Astrocyte (in vitro differentiated cells and primary cell): ENCODE results near the gene RTTN. TPM values are rescaled to one million over a fixed set of nuclear protein-coding genes. Genes with fewer than 3 reads are reported as not detected.
A peak's percentile ranks its signal among the peaks of the same experiment; 100 is the strongest.
"Not testable (repeated sequence)": the region's sequence is repeated elsewhere in the genome, so short reads cannot be mapped to it uniquely, and the experiment has no call there.

Experiments used
- DNase-seq: peaks from one replicate; pipeline ENCODE4 v3.0.0-alpha.2; 2010; ENCODE audit warnings: low read depth
- FAIRE-seq: peaks from 2 replicates; lab custom pipeline; 2011; peaks lifted over from hg19 to GRCh38; lab: Jason Lieb, UNC
- H2AFZ ChIP-seq: 2 replicates; pipeline ENCODE4 v1.6.0; 2012; ENCODE audit warnings: low read depth, low read length, inconsistent platforms
- H3K27ac ChIP-seq: 2 replicates; pipeline ENCODE4 v1.5.1; 2011; ENCODE audit warnings: low read depth, low read length, inconsistent platforms
- H3K27me3 ChIP-seq: 2 replicates; pipeline ENCODE4 v1.6.0; 2011; ENCODE audit warnings: low read length, inconsistent platforms; ENCODE audit not compliant: insufficient read depth
- H3K36me3 ChIP-seq: 2 replicates; pipeline ENCODE4 v1.5.1; 2011; ENCODE audit warnings: low read length, inconsistent platforms; ENCODE audit not compliant: insufficient read depth
- H3K4me1 ChIP-seq: 2 replicates; pipeline ENCODE4 v1.5.1; 2011; ENCODE audit warnings: low read length, inconsistent platforms; ENCODE audit not compliant: insufficient read depth
- H3K4me2 ChIP-seq: 2 replicates; pipeline ENCODE4 v1.6.0; 2012; ENCODE audit warnings: low read length, inconsistent platforms
- H3K4me3 ChIP-seq: 2 replicates; pipeline ENCODE4 v1.5.1; 2011; ENCODE audit warnings: low read depth, mild to moderate bottlenecking, low read length, inconsistent platforms; ENCODE audit not compliant: insufficient read depth
- H3K79me2 ChIP-seq: 2 replicates; pipeline ENCODE4 v1.6.0; 2012; ENCODE audit warnings: mild to moderate bottlenecking, low read length, inconsistent platforms; ENCODE audit not compliant: insufficient read depth
- H3K9ac ChIP-seq: 2 replicates; pipeline ENCODE4 v1.6.0; 2012; ENCODE audit warnings: mild to moderate bottlenecking, low read length, inconsistent platforms
- H3K9me3 ChIP-seq: 2 replicates; pipeline ENCODE4 v1.5.1; 2012; ENCODE audit warnings: low read depth, mild to moderate bottlenecking, low read length, inconsistent platforms; ENCODE audit not compliant: insufficient read depth
- H4K20me1 ChIP-seq: 2 replicates; pipeline ENCODE4 v1.6.0; 2012; ENCODE audit warnings: low read length, inconsistent platforms; ENCODE audit not compliant: insufficient read depth
- H3K27ac Mint-ChIP-seq: one replicate; pipeline ENCODE4 v1.8.0; 2021; ENCODE audit warnings: mild to moderate bottlenecking, mixed read lengths; ENCODE audit not compliant: unreplicated experiment
- H3K27me3 Mint-ChIP-seq: one replicate; pipeline ENCODE4 v1.8.0; 2021; ENCODE audit warnings: low read depth, mixed read lengths; ENCODE audit not compliant: unreplicated experiment
- H3K36me3 Mint-ChIP-seq: one replicate; pipeline ENCODE4 v1.8.0; 2021; ENCODE audit warnings: low read depth, mixed read lengths; ENCODE audit not compliant: unreplicated experiment
- H3K4me1 Mint-ChIP-seq: one replicate; pipeline ENCODE4 v1.8.0; 2021; ENCODE audit warnings: low read depth, mixed read lengths; ENCODE audit not compliant: unreplicated experiment
- H3K4me3 Mint-ChIP-seq: one replicate; pipeline ENCODE4 v1.8.0; 2021; ENCODE audit warnings: mild to moderate bottlenecking, moderate library complexity, mixed read lengths; ENCODE audit not compliant: unreplicated experiment
- H3K9me3 Mint-ChIP-seq: one replicate; pipeline ENCODE4 v1.8.0; 2021; ENCODE audit warnings: mild to moderate bottlenecking, mixed read lengths; ENCODE audit not compliant: unreplicated experiment
- EZH2 ChIP-seq: IDR thresholded peaks from 2 replicates; pipeline ENCODE4 v1.6.1; 2012; ENCODE audit warnings: mild to moderate bottlenecking, low read length, inconsistent platforms; ENCODE audit not compliant: insufficient read depth
- total RNA-seq: library from RNA; stranded (reverse); gene quantifications from 2 replicates; pipeline ENCODE4 v1.2.1, GENCODE V29; 2021
- TF ChIP-seq, protein P1 (sequence below): IDR thresholded peaks from 2 replicates; pipeline ENCODE4 v1.5.1; 2011; ENCODE audit warnings: low read depth, mild to moderate bottlenecking, inconsistent platforms, low read length, moderate library complexity; ENCODE audit not compliant: insufficient read depth

RTTN gene
- total RNA-seq, 1 donor from 2014 or later = 6.3 TPM

- no peak overlapping the region for H3K4me3 ChIP-seq
- Mint-ChIP-seq H3K9me3 (peaks cover 6% of the 10 kb centered on the region), H3K27me3 (no peaks in the 10 kb centered on the region), H3K36me3 (peaks cover 2% of the 10 kb centered on the region), H3K4me1 (no peaks in the 10 kb centered on the region), H3K27ac (no peak overlapping the region), H3K4me3 (no peak overlapping the region)
- no peak overlapping the region for H3K27ac ChIP-seq
- no peak overlapping the region for H3K4me2 ChIP-seq
- no peak for FAIRE-seq
- DNase-seq = no peak
- H3K4me1 ChIP-seq = no peaks in the 10 kb centered on the region
- H3K36me3 ChIP-seq = no peaks in the 10 kb centered on the region
- no peak for TF ChIP-seq EZH2
- TF ChIP-seq, protein P1, sequence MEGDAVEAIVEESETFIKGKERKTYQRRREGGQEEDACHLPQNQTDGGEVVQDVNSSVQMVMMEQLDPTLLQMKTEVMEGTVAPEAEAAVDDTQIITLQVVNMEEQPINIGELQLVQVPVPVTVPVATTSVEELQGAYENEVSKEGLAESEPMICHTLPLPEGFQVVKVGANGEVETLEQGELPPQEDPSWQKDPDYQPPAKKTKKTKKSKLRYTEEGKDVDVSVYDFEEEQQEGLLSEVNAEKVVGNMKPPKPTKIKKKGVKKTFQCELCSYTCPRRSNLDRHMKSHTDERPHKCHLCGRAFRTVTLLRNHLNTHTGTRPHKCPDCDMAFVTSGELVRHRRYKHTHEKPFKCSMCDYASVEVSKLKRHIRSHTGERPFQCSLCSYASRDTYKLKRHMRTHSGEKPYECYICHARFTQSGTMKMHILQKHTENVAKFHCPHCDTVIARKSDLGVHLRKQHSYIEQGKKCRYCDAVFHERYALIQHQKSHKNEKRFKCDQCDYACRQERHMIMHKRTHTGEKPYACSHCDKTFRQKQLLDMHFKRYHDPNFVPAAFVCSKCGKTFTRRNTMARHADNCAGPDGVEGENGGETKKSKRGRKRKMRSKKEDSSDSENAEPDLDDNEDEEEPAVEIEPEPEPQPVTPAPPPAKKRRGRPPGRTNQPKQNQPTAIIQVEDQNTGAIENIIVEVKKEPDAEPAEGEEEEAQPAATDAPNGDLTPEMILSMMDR = no peak
- H4K20me1 ChIP-seq = no peaks in the 10 kb centered on the region
- H2AFZ ChIP-seq = no peak overlapping the region
- no peaks in the 10 kb centered on the region for H3K27me3 ChIP-seq
- H3K9me3 ChIP-seq = no peaks in the 10 kb centered on the region
- H3K79me2 ChIP-seq = no peaks in the 10 kb centered on the region
- H3K9ac ChIP-seq = no peak overlapping the region
Observed at GRCh38 chr18:69978732-69979715, 226.5 kb downstream of the RTTN start.

- H3K27me3 ChIP-seq, H3K27me3 Mint-ChIP-seq, H2AFZ ChIP-seq, H3K9ac ChIP-seq, H3K4me3 Mint-ChIP-seq, H4K20me1 ChIP-seq, H3K79me2 ChIP-seq, H3K4me2 ChIP-seq, H3K36me3 Mint-ChIP-seq, H3K27ac Mint-ChIP-seq, FAIRE-seq, H3K36me3 ChIP-seq, DNase-seq, H3K27ac ChIP-seq, H3K4me1 Mint-ChIP-seq, H3K9me3 Mint-ChIP-seq, H3K9me3 ChIP-seq, H3K4me3 ChIP-seq, H3K4me1 ChIP-seq: not testable (repeated sequence)
Observed at GRCh38 chr18:69975294-69975693, 230.2 kb downstream of the RTTN start.

DNA sequence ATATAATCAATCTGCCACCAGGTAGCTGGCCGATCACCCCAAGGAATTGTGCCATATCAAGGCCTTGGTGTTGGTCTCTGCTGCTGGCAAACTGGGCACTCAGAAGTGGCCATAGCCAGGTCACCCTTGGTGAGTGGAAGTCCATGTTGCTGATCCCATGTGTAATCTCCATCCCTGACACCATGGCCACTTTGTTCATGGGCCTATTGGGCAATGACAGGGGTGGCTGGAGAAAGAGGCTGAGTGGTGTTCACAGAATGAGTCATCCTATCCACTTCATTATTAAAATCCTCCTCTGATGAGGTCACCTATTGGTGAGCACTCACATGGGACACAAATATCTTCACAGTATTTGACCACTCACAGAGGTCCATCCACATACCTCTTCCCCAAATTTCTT is 231.1 kb downstream of the RTTN start:
- Histone ChIP-seq H3K79me2 (no peaks in the 10 kb centered on the region), H3K36me3 (no peaks in the 10 kb centered on the region), H3K4me2 (no peak overlapping the region), H3K27ac (no peak overlapping the region), H4K20me1 (no peaks in the 10 kb centered on the region), H3K4me1 (no peaks in the 10 kb centered on the region), H3K9ac (no peak overlapping the region), H3K4me3 (no peak overlapping the region), H3K27me3 (no peaks in the 10 kb centered on the region), H2AFZ (no peak overlapping the region), H3K9me3 (no peaks in the 10 kb centered on the region)
- Mint-ChIP-seq H3K36me3 (peaks cover 2% of the 10 kb centered on the region), H3K9me3 (peaks cover 6% of the 10 kb centered on the region), H3K4me1 (no peaks in the 10 kb centered on the region), H3K4me3 (no peak overlapping the region), H3K27ac (no peak overlapping the region), H3K27me3 (no peaks in the 10 kb centered on the region)
- DNase-seq = peak; percentile 34
- no peak for FAIRE-seq
- TF ChIP-seq, protein P1 = no peak
- no peak for TF ChIP-seq EZH2
